Body of pancreas (tissue), 4 donors: ENCODE results near the gene L3MBTL3. TPM values are rescaled to one million over a fixed set of nuclear protein-coding genes. Genes with fewer than 3 reads are reported as not detected.

ENCODE experiments used
- ATAC-seq: fragments of 150-250 bp; one replicate; pipeline ENCODE4 v1.9.1; 2016
- DNase-seq, 4 donors: peaks; one replicate each; pipeline ENCODE4 v3.0.0-alpha.2; 2019
- H3K27ac ChIP-seq, 4 donors: fragments of 200-600 bp; sonication (generic); 1 replicate in 3 of 4; 2 replicates in 1 of 4; pipeline versions ENCODE4 v1.5.1 to v1.6.1; 2016 to 2019; ENCODE audit warnings: mild to moderate bottlenecking in 1 of 4, mixed read lengths in 1 of 4, moderate library complexity in 1 of 4
- H3K27me3 ChIP-seq, 2 donors: fragments of 200-600 bp; sonication (generic); one replicate each; pipeline ENCODE4 v1.6.0; 2016; ENCODE audit warnings: mild to moderate bottlenecking in 1 of 2
- H3K36me3 ChIP-seq, 2 donors: fragments of 200-600 bp; sonication (generic); replicated peaks in 1 of 2; 2 replicates each; pipeline ENCODE4 v1.5.1; 2016; ENCODE audit warnings: low read depth in 2 of 2; ENCODE audit not compliant: insufficient read depth in 1 of 2
- H3K4me1 ChIP-seq: fragments of 200-600 bp; sonication (generic); one replicate; pipeline ENCODE4 v1.6.0; 2016
- H3K4me3 ChIP-seq, 2 donors: fragments of 200-600 bp; sonication (generic); 1 replicate in 1 of 2; 2 replicates in 1 of 2; pipeline ENCODE4 v1.5.1; 2016 to 2019
- H3K9me3 ChIP-seq, 3 donors: fragments of 200-600 bp; sonication (generic); 1 replicate in 2 of 3; 2 replicates in 1 of 3; pipeline ENCODE4 v1.5.1; 2016
- POLR2A ChIP-seq, 3 donors: fragments of 450-650 bp; IDR thresholded peaks; one replicate each; pipeline ENCODE4 v1.6.1; 2016; ENCODE audit warnings: antibody characterized with exemption in 3 of 3, mild to moderate bottlenecking in 2 of 3
- WGBS, 2 donors: methylation state at CpG; one replicate each; pipeline ENCODE4 v1.1.5; 2017; 5-methylcytosine and 5-hydroxymethylcytosine counted together
- intact Hi-C: fragments of 100-400 bp; cut with DNase I; formaldehyde crosslinking; loops from one replicate; pipeline ENCODE4 v1.15.1; 2023
- total RNA-seq, 2 donors: library from RNA; depleted of rRNA; stranded (reverse); fragments of >200 nt; gene quantifications; one replicate each; pipeline ENCODE4 v1.1.0, GENCODE V29; 2016
- TF ChIP-seq, protein P1 (sequence below), 7 experiments: fragments of 450-650 bp in 4 of 7; fragments of 200-600 bp in 3 of 7; sonication (generic) in 3 of 7; IDR thresholded peaks; one replicate each; pipeline ENCODE4 v1.5.1; 2016 to 2019; ENCODE audit warnings: antibody characterized with exemption in 7 of 7

Gene L3MBTL3
- total RNA-seq, 2 donors from 2014 or later = 3.4 to 12.5 TPM

- H3K4me3 ChIP-seq = no peak overlapping the region
- TF ChIP-seq POLR2A (IDR thresholded peaks at IDR 0.05) = no peak
- TF ChIP-seq, protein P1, sequence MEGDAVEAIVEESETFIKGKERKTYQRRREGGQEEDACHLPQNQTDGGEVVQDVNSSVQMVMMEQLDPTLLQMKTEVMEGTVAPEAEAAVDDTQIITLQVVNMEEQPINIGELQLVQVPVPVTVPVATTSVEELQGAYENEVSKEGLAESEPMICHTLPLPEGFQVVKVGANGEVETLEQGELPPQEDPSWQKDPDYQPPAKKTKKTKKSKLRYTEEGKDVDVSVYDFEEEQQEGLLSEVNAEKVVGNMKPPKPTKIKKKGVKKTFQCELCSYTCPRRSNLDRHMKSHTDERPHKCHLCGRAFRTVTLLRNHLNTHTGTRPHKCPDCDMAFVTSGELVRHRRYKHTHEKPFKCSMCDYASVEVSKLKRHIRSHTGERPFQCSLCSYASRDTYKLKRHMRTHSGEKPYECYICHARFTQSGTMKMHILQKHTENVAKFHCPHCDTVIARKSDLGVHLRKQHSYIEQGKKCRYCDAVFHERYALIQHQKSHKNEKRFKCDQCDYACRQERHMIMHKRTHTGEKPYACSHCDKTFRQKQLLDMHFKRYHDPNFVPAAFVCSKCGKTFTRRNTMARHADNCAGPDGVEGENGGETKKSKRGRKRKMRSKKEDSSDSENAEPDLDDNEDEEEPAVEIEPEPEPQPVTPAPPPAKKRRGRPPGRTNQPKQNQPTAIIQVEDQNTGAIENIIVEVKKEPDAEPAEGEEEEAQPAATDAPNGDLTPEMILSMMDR (IDR thresholded peaks at IDR 0.05) = no peak
- ATAC-seq (no peak), DNase-seq (no peak)
- H3K4me1 ChIP-seq = no peaks in the 10 kb centered on the region
- intact Hi-C loops = no loop called here
- no peak overlapping the region for H3K27ac ChIP-seq
- no peaks in the 10 kb centered on the region for H3K27me3 ChIP-seq
- H3K9me3 ChIP-seq = no peaks in the 10 kb centered on the region
- no peaks in the 10 kb centered on the region for H3K36me3 ChIP-seq
Observed at GRCh38 chr6:130120731-130121130, 102.3 kb downstream of the L3MBTL3 start.

- 88 to 94% methylated on average over 2 of the region's 2 CpGs for WGBS, 2 donors
Observed at GRCh38 chr6:130122243-130122642, 103.9 kb downstream of the L3MBTL3 start.

DNA sequence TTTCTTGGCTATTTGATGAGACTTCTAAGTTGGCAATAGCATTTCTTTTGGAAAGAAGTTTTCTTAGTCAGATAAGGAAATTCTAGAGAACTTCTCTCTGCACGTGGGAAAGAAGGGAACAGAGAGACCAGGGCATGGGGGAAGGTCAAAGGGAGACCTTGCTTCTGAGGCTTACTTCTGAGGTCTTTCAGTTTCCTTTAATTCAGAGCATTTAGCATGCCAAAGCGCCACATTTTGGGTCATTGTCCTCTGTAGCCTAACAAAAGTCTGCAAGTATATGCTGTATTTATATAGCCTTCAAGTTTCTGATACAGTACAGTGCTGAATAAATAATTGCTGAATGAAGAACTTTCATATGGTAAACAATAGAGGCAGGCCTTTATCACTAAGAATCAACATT lies 108.8 kb downstream of the L3MBTL3 start:
- Histone ChIP-seq H3K27me3 (no peaks in the 10 kb centered on the region), H3K9me3 (no peaks in the 10 kb centered on the region), H3K4me3 (no peak overlapping the region), H3K27ac (no peak overlapping the region), H3K36me3 (no peaks in the 10 kb centered on the region), H3K4me1 (no peaks in the 10 kb centered on the region)
- WGBS, 2 donors = 36 to 57% methylated on average over 2 of the region's 2 CpGs
- ATAC-seq = no peak
- no peak for TF ChIP-seq POLR2A (IDR thresholded peaks at IDR 0.05)
- TF ChIP-seq, protein P1 (IDR thresholded peaks at IDR 0.05) = no peak
- no peak for DNase-seq
- intact Hi-C loops = no loop called here

More at GRCh38 chr6:130122243-130122642, 103.9 kb downstream of the L3MBTL3 start:
- intact Hi-C loops = no loop called here
- ATAC-seq = no peak
- Histone ChIP-seq H3K27ac (no peak overlapping the region), H3K4me1 (no peaks in the 10 kb centered on the region), H3K36me3 (no peaks in the 10 kb centered on the region), H3K27me3 (no peaks in the 10 kb centered on the region), H3K4me3 (no peak overlapping the region), H3K9me3 (no peaks in the 10 kb centered on the region)
- TF ChIP-seq POLR2A (IDR thresholded peaks at IDR 0.05) = no peak
- TF ChIP-seq, protein P1 (IDR thresholded peaks at IDR 0.05) = no peak
- no peak for DNase-seq

DNA sequence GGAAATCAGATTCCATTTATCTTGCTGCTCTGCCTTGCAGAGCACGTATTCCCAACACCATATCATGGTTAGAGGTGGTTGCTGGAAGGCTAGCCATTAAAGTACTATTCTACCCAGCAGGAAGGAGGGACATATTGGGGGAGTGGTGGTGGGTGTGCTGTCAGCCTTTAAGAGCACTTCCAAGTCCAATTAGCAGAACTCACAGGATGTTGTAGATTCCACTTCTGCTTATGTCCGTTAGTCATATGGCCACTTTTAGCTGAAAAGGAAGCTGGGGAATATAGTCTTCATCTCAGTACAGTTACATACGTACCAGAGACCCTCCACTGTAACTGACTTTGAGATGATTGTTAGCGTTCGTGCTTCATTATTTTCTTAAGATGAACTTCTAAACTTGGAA lies 109.9 kb downstream of the L3MBTL3 start:
- TF ChIP-seq, protein P1 (IDR thresholded peaks at IDR 0.05) = no peak
- TF ChIP-seq POLR2A (IDR thresholded peaks at IDR 0.05) = no peak
- 86 to 95% methylated on average over 5 of the region's 5 CpGs for WGBS, 2 donors
- no peaks in the 10 kb centered on the region for H3K36me3 ChIP-seq
- H3K9me3 ChIP-seq = no peaks in the 10 kb centered on the region
- no peak overlapping the region for H3K4me3 ChIP-seq
- H3K4me1 ChIP-seq = no peaks in the 10 kb centered on the region
- no peak for DNase-seq
- no peak for ATAC-seq
- no peaks in the 10 kb centered on the region for H3K27me3 ChIP-seq
- no peak overlapping the region for H3K27ac ChIP-seq
- intact Hi-C loops = no loop called here

GRCh38 chr6:130129762-130130246 lies 111.4 kb downstream of the L3MBTL3 start:
- ATAC-seq (no peak), DNase-seq (no peak)
- H3K4me3 ChIP-seq = no peak overlapping the region
- 93 to 94% methylated on average over 6 of the region's 6 CpGs for WGBS, 2 donors
- H3K9me3 ChIP-seq = no peaks in the 10 kb centered on the region
- H3K27me3 ChIP-seq = no peaks in the 10 kb centered on the region
- H3K36me3 ChIP-seq = no peaks in the 10 kb centered on the region
- H3K27ac ChIP-seq = no peak overlapping the region
- intact Hi-C loops = no loop called here
- TF ChIP-seq POLR2A (IDR thresholded peaks at IDR 0.05) = no peak
- TF ChIP-seq, protein P1 (IDR thresholded peaks at IDR 0.05) = no peak
- no peaks in the 10 kb centered on the region for H3K4me1 ChIP-seq
